Stimulated activated CD4-positive, alpha-beta T cell treated with anti-CD3 and anti-CD28 coated beads, Interleukin-2, amount 100 ng/mL, for 48 hours (primary cell): Measurements from ENCODE around the gene FAM171A1.
"Not testable (repeated sequence)": the region's sequence is repeated elsewhere in the genome, so short reads cannot be mapped to it uniquely, and the experiment has no call there.

ENCODE experiments used
- DNase-seq, 2 donors: peaks; one replicate each; pipeline ENCODE4 v3.0.0-alpha.2; 2020

Gene FAM171A1

DNA sequence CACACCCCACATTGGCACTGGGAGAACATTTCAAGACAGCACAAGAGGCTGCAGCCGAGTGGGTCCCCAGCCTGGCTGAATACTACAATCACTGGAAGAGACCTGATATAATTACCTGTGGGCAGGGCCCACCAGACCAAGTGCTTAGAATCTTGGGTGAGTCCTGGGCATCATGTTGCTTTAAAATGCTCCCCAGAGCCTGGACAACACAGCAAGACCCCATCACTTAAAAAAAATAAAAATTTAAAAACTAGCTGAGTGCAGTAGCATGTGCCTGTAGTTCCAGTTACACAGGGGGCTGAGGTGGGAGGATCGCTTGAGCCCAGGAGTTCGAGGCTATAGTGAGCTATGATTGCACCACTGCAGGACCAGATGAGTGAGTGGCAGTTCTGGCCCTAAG lies 28.1 kb downstream of the FAM171A1 start:
- DNase-seq: no peak

DNA sequence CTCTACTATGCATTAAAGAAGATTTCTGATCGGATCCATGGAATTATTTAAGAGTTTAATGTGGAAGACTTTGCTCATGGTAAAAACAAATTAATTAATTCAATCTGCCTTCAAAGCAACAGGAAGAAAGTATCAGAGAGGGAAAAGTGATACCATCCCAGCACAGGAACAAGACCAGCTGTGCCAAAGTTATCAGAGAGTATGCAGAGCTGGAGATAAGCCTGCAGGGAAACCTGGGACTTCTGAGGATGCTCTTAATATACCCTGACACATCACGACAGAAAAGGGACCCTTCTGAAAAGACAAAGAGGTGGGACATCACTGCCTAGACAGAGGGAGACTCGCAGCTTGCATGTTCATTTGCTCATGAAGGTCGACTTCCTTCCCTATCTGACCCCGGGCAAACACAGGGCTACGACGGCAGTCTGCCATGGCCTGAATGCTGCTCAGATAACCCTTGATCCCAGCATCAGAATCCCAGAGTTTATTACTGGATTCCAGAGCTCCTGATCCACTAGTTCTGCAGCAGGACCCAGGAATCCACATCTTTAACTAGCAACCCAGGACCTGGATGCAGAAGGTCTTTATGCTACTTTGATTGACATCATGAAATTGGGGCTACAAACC lies 29.5 kb downstream of the FAM171A1 start:
- no peak for DNase-seq

DNA sequence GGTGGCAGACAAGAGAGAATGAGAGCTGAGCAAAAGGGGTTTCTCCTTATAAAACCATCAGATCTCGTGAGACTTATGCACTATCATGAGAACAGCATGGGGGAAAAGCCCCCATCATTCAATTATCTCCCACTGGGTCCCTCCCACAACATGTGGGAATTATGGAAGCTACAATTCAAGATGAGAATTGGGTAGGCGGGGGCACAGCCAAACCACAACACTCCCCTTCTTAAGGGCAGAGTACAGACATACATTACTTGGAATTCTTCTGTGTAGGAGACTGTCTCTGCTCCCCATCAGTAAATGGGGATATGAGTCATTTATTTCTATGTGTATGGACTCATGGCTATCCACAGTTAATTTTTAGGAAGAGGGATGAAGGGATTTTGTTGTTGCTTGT lies 31.2 kb downstream of the FAM171A1 start:
- no peak for DNase-seq

DNA sequence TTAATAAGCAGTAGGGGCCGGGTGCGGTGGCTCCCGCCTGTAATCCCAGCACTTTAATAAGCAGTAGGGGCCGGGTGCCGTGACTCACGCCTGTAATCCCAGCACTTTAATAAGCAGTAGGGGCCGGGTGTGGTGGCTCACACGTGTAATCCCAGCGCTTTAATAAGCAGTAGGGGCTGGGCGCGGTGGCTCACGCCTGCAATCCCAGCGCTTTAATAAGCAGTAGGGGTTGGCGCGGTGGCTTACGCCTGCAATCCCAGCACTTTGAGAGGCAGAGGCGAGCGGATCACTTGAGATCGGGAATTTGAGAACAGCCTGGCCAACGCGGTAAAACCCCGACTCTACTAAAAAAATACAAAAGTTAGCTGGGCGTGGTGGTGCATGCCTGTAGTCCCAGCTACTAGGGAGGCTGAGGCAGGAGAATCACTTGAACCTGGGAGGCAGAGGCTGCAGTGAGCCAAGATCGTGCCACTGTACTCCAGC lies 33.6 kb downstream of the FAM171A1 start:
- not testable (repeated sequence) for DNase-seq

DNA sequence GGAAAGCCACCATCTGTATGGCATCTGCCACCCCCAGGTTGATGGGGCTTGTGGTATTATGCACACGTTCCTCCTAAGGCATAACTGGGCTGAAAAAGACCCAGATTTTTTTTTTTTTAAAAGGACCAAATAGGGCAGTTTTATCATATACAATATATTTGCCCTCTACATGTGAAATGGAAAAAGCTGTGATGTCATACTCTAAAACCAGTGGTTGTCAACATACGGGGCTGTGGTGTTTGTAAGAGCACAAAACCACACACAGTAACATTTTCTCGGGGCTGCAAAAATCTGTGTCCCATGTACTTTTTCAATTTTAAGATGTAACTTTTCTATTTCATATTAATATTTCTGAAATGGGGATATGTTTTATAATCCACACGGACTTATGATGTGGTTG lies 34.9 kb downstream of the FAM171A1 start:
- DNase-seq: no peak

DNA sequence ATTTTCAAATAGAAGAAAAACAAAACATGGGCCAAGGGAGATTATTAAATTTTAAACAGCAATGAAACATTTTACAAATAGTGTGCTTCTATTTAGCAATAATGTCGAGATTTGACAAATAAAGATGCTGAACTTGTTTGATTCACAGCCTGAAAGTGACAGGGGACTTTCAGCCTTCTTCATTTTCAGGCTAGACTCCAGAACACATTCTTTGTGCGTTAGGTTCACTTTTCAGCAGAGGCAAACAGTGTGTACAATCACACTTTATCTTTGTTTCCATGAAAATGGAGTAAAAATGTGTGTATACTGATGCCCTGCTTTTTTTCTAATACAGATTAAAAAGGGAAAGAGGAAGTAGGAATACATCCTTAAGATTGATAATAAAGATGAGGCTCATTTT lies 35.6 kb downstream of the FAM171A1 start:
- DNase-seq: no peak

DNA sequence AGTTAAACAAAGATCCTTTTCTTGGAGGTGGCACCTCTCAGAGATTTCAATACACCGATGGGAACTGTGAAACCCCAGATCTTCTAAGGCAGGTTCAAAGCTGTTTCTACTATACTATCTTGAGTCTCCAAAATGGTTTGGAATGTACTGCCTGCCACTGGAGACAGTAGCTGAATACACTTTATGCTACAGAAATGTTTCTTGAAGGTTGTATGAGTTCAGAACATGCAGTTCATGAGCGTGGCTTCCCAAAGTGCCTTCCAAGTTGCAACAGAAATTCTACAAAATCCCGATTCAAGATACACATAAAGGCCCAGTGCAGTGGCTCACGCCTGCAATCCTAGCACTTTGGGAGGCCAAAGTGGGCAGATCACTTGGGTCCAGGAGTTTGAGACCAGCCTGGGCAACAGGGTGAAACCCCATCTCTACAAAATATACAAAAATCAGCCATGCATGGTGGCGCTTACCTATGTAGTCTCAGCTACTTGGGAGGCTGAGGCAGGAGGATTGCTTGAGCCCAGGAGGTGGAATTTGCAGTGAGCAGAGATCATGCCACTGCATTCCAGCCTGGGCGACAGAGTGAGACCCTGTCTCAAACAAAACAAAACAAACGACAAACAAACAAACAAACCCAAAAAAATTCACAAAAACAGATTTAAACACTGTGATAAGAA lies 36.3 kb downstream of the FAM171A1 start:
- DNase-seq: no peak

DNA sequence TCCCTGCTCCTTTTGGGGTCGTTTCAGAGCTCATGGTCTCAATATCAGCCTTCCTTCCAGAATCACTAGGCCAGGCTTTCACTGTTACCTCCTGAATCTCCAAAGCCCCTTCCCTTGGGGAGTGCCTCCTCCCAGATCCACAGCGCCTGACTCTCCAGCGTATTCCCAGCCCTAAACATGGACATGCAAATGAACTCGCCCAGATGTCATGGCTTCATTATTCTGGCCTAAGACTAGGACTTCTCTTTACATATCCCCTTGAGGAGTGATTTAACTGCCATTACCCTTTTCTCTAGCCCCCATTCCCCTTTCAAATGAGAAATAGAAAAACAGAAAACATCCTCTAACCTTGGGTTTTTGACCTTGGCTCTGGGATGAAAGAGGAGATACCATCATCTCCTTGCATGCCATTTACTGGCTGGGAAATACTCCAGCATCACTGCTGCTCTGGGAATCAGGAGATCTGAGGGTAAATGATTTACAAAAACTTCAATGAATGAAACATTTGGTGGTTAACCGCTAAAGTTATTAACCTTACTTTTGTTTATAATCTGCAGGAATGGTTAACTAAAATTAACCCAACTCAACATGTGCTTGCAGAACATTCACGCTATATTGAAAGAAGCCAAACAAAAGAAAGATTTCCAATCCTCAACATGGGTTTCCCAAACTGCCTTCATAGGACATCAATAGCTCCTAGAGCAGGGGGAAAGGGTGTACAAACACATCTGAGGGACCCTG lies 37.0 kb downstream of the FAM171A1 start:
- no peak for DNase-seq

DNA sequence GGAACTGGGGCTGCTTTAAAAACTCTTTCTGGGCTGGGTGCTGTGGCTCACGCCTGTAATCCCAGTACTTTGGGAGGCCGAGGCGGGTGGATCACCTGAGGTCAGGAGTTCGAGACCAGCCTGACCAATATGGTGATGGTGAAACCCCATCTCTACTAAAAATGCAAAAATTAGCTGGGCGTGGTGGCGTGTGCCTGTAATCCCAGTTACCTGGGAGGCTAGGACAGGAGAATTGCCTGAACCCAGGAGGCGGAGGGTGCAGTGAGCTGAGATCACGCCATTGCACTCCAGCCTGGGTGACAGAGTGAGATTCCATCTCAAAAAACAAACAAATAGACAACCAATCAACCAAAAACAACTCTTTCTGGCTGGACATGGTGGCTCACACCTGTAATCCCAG lies 37.9 kb downstream of the FAM171A1 start:
- not testable (repeated sequence) for DNase-seq

DNA sequence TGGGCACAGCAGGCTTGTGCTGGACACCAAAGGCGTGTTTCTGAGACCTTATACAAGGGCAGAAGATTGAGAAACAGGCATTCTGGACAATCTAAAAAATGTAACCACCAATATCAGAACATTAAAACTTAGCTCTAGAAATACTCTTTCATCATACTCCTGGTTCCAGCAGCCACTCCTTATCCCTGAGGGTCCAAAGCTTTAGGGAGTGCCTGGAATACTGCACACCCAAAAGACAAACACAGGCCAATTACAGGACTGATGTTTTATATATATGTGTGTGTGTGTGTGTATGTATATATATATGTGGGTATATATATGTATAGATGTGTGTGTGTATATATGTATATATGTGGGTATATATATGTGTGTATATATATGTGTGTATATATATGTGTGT lies 39.6 kb downstream of the FAM171A1 start:
- DNase-seq: no peak

DNA sequence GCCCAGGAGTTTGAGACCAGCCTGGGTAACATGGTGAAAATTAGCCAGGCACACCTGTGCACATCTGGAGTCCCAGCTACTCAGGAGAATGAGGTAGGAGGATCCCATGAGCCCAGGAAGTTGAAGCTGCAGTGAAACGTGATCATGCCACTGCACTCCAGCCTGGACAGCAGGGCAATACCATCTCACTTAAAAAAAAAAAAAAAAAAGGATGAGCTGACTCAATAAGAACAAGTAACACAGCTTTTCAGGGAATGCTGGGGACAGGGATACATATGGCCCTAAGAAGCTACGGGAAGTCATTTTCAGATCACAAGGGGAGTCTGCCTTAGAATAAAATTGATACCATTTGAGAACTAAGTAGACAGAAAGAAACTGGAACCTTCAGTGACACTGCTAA lies 41.7 kb downstream of the FAM171A1 start:
- DNase-seq: no peak

DNA sequence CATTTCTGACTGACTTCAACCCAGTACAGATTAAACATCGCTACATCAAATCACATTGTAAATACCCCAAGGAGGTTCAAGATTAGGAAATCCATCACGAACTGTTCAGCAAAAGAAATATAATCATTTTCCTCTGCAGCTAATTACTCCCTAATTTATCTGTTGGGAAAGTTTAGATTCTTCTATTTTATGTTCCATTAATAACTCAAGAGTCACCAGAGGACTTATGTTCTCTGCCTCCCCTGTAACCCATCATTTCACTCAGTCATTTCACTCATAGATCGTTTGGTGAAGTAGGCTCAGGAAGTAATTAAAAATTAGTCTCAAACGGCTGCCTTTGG lies 45.2 kb downstream of the FAM171A1 start:
- no peak for DNase-seq

DNA sequence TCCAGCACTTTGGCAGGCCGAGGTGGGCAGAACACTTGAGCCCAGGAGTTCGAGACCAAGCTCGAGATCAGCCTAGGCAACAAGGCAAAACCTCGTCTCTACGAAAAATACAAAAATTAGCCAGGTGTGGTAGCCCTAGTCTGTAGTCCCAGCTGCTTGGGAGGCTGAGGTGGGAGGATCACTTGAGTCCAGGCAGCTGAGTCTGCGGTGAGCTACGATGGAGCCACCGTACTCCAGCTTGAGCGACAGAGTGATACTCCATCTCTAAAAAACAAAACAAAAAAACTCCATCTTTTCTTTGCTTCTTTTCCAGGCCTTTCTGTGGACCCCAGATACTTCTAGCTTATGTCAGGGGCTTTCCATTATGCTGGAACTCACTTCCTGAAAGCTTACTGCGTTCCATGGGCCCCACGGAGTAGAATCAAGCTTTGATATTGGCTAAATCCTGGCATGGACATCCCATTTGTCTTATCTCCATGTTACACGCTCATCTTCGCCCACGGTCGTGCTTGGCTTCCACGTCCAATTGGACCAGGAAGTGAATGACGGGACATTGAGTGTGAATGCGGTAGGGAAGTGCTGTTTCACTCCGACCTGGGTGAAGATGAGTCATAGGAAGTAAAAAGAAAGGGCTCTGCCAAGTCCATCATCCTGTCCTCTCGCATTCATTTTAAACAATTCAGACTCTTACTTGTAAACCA lies 45.7 kb downstream of the FAM171A1 start:
- no peak for DNase-seq

DNA sequence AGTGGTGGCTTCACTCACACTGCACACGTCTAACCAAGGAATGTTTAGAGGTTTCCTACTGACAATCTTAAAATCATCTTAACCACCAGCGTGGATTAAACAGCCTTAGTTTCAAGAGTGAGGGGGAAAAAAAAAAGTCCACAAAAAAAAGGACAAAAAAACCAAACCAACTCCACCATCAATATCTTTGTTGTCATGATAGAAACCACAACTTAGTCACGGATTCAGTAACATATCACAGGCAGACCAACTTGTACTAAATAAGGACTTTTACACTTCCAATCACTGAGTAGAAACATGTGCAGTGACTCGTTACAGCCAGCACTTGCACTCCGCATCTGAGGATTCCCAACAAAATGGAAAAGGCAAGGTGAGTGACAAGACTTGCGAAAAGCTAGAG lies 46.5 kb downstream of the FAM171A1 start:
- no peak for DNase-seq

DNA sequence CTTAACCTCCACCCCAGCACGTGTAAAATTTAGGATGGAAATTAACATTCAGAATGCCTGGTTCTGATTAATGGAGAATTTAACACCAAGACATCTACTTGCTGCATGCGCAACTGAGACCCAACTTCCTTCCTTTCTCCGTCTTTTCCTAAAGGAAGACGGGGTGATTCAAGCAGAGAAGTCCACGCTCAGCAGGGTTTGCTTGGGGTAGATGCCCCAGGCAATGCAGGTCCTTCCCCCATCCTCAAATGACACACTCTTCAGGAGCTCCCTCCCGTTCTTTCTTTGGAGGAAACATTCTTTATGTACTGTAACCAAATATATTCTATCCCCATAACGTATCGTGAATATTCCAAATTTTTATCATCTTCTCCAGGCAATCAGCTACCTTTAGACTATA lies 47.0 kb downstream of the FAM171A1 start:
- DNase-seq: no peak

DNA sequence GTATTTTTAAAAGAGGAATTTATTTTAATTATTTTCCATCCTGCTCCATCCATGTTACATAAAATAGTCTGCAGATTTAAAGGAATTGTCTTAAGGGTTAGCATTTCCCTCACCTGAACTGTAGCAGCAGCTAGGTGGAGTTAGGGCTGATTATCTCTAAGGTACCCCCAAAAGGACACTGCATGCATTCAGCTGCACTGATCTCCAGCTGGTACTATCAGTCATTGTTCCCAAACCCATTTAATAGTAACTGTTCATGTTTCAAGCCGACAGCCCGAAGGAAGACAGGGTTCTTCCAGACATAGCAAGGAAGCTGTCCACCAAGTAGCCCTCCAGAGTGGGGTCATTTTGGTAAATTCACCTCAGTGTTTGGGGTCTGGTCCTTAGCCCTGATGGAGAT lies 48.7 kb downstream of the FAM171A1 start:
- no peak for DNase-seq

DNA sequence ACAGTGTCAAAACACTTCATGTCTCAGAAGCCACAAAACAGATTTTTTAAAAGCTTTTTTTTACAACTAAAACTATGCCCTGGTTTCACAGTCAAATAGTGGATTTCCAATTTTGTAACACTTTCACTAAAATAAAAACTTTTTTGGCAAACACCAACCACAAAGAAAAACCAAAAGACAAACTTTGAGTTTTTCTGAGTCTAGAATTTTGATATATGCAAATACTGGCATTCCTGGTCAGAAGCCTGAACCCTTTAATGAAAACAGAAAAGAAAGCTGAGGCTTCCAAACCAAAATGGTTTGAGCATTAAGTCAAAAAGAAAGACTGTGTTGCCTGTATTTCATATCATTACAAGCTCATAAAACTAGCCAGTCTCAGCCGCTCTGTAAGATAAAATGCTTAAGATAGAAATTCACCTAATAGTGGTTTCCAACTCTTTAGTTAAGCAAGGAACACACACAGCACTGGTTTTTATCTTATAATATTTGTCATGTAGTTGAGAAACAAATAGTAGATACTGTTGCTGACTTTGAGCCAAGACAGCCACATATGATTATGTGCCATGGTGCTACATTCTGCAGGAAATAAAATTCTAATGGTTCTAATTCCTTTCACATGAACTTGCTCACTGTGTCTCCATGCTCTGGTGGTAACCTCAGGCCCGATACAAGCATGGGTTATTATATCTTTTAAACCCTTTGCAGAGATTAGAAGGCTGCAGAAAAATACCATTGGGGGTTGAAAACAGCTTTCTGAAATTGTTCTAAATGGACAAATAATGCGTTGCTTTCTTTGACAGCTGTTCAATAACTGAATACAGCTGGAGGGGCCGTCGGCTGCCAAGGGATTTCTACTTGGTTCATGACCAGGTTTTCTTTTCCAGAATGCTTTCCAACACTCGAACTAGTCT lies 49.4 kb downstream of the FAM171A1 start:
- DNase-seq: no peak

DNA sequence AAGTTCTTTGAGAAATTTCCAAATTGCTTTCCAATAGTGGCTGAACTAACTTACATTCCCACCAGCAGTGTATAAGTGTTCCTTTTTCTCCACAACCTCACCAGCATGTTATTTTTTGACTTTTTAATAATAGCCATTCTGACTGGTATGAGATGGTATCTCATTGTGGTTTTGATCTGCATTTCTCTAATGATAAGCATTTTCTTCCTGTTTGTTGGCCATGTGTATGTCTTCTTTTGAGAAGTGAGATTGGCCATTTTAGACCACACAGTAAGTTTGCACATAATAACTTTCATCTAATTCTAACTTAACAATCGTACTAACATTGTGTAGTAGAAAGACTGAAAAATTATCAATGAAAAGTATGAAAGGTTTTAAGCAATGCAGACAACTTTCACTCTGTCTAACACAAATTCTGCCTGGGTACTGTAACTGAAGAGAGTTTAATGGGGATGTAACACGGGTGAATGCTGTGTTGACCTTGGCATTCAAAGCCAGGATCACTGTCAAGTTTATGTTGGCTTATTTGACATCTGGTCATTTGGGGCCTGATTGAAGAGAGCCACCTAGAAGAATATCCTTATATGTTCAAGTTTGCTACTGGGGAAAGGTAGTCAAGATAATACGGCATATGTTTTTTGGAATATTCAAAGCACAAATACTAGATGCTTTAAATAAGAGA lies 50.4 kb downstream of the FAM171A1 start:
- no peak for DNase-seq

DNA sequence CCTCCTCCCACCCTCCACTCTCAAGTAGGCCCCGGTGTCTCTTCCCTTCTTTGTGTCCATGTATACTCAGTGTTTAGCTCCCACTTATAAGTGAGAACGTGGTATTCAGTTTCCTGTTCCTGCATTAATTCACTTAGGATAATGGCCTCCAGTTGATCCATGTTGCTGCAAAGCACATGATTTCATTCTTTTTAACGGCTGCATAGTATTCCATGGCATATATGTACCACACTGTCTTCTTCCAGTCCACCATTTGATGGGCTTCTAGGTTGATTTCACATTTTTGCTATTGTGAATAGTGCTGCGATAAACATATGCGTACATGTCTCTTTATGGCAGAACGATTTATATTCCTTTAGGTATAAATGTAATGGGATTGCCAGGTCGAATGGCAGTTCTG lies 51.0 kb downstream of the FAM171A1 start:
- no peak for DNase-seq

DNA sequence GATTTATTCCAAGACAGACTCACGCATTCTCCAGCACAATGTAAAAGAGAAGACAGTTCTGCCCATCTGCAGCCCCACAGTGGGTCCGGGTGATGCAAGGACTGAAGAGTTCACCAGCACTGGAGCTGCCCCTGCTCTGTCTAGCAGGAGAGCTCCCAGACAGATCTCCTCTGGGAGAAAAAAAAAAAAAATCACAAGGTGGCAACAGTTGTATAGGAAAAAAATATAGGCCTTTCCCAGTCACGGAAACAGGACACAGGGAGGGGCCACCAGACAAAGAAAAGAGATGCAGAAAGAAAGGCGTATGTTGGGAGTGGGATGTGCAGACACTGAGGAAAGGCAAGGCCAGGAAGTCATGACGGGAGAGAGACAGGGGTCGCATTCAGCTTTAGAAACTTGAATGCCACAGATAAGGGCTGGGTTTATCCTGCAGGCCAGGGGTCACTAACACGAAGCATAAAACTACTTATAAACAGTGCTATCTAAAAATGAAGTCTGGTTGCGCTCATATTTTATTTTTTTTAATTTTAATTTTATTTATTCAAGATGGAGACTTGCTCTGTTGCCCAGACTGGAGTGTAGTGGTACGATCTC lies 54.1 kb downstream of the FAM171A1 start:
- no peak for DNase-seq

DNA sequence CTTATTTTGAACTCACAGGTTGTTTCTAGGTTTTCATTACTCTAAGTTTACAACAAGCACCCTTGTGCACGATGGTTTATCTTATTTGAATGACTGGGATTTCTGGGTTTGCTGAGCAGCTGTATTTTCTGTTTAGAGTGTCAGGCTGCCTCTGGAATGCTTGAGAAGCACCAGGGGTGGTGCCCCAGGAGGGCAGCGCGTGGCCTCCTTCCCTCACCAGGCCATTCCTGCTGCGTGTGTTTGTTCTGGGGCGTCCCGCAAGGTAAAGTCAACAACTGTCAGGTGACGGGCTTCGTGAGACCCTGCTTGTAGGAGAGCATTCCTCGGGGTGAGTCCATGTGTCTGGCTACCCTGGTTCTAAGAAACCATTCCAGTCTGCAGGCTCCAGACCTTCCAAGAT lies 54.9 kb downstream of the FAM171A1 start:
- DNase-seq: no peak

DNA sequence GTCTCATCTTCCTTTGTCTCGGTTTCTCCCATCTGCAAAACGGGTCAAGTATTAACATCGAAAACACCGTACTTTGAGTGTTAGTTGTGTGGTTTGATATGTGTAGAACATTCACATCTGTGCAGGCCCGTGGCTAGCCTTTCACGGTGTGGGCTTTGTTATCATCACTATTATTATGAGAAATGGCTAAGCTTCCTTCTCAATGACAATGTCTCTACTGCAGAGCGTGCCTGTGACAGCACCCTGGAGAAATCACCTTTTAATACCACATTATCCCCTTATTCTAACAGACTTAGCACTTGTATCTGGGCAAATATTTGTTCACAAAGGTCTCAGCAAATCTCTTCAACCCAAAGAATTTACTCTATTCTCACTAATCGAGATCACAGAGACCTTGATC lies 55.8 kb downstream of the FAM171A1 start:
- DNase-seq: no peak
